ENCODE data around the gene TNS3.

TNS3 gene

GRCh38 chr7:47392241-47392759 lies 189.6 kb downstream of the TNS3 start:
- H3K27ac ChIP-seq (replicated peaks) = no peak overlapping the region

GRCh38 chr7:47391726-47392125 lies 190.2 kb downstream of the TNS3 start:
- TF ChIP-seq SPI1 (IDR thresholded peaks at IDR 0.05; ENCODE audit: borderline replicate concordance, low read depth) (no peak), CTCF (IDR thresholded peaks at IDR 0.05; ENCODE audit: insufficient read depth, low read length) (no peak), POLR2AphosphoS5 (IDR thresholded peaks at IDR 0.05; ENCODE audit: low read depth) (no peak), GABPA (IDR thresholded peaks at IDR 0.05; ENCODE audit: low read depth) (no peak), REST (IDR thresholded peaks at IDR 0.05; ENCODE audit: insufficient replicate concordance, low read depth) (no peak)
- H3K27me3 ChIP-seq (ENCODE audit: insufficient read depth, poor library complexity, severe bottlenecking) = no peaks in the 10 kb centered on the region
- DNase-seq (ENCODE audit: low read depth in 1 of 2, low spot score in 1 of 2) = no peak
- H3K27ac ChIP-seq (replicated peaks) = no peak overlapping the region
- no peak overlapping the region for H3K4me3 ChIP-seq (replicated peaks; ENCODE audit: insufficient read depth, low read length)

More at GRCh38 chr7:47392241-47392759, 189.6 kb downstream of the TNS3 start:
- no peak overlapping the region for H3K4me3 ChIP-seq (replicated peaks; ENCODE audit: insufficient read depth, low read length)
- H3K27me3 ChIP-seq (ENCODE audit: insufficient read depth, poor library complexity, severe bottlenecking) = no peaks in the 10 kb centered on the region
- TF ChIP-seq GABPA (IDR thresholded peaks at IDR 0.05; ENCODE audit: low read depth) (no peak), SPI1 (IDR thresholded peaks at IDR 0.05; ENCODE audit: borderline replicate concordance, low read depth) (no peak), POLR2AphosphoS5 (IDR thresholded peaks at IDR 0.05; ENCODE audit: low read depth) (no peak), REST (IDR thresholded peaks at IDR 0.05; ENCODE audit: insufficient replicate concordance, low read depth) (no peak), CTCF (IDR thresholded peaks at IDR 0.05; ENCODE audit: insufficient read depth, low read length) (no peak)
- DNase-seq (ENCODE audit: low read depth in 1 of 2, low spot score in 1 of 2) = no peak

GRCh38 chr7:47390914-47391313 lies 191.0 kb downstream of the TNS3 start:
- Histone ChIP-seq H3K4me3 (replicated peaks; ENCODE audit: insufficient read depth, low read length) (no peak overlapping the region), H3K27me3 (ENCODE audit: insufficient read depth, poor library complexity, severe bottlenecking) (no peaks in the 10 kb centered on the region), H3K27ac (replicated peaks) (no peak overlapping the region)
- DNase-seq (ENCODE audit: low read depth in 1 of 2, low spot score in 1 of 2) = no peak
- TF ChIP-seq REST (IDR thresholded peaks at IDR 0.05; ENCODE audit: insufficient replicate concordance, low read depth) = no peak
- no peak for TF ChIP-seq SPI1 (IDR thresholded peaks at IDR 0.05; ENCODE audit: borderline replicate concordance, low read depth)
- no peak for TF ChIP-seq GABPA (IDR thresholded peaks at IDR 0.05; ENCODE audit: low read depth)
- TF ChIP-seq CTCF (IDR thresholded peaks at IDR 0.05; ENCODE audit: insufficient read depth, low read length) = no peak
- no peak for TF ChIP-seq POLR2AphosphoS5 (IDR thresholded peaks at IDR 0.05; ENCODE audit: low read depth)

Measured in HL-60 (cell line).